Suprapubic skin (tissue), 4 donors: ENCODE measurements around the gene C2orf92. TPM values are rescaled to one million over a fixed set of nuclear protein-coding genes. Genes with fewer than 3 reads are reported as not detected.

ENCODE experiments used
- DNase-seq, 2 donors: peaks; one replicate each; pipeline ENCODE4 v3.0.0-alpha.2; 2019; ENCODE audit warnings: low spot score in 2 of 2
- H3K27ac ChIP-seq: fragments of 200-600 bp; sonication (generic); one replicate; pipeline ENCODE4 v1.5.1; 2019
- H3K27me3 ChIP-seq: fragments of 200-600 bp; sonication (generic); one replicate; pipeline ENCODE4 v1.5.1; 2019
- H3K36me3 ChIP-seq: fragments of 200-600 bp; sonication (generic); one replicate; pipeline ENCODE4 v1.5.1; 2019
- H3K4me1 ChIP-seq: fragments of 200-600 bp; sonication (generic); one replicate; pipeline ENCODE4 v1.5.1; 2019
- H3K4me3 ChIP-seq: fragments of 200-600 bp; sonication (generic); one replicate; pipeline ENCODE4 v1.5.1; 2019; ENCODE audit warnings: mild to moderate bottlenecking
- H3K9me3 ChIP-seq: fragments of 200-600 bp; sonication (generic); one replicate; pipeline ENCODE4 v1.5.1; 2019
- EP300 ChIP-seq: sonication (generic); formaldehyde crosslinking; IDR thresholded peaks from one replicate; pipeline ENCODE4 v1.6.1; 2017; ENCODE audit warnings: antibody characterized with exemption
- POLR2A ChIP-seq, 2 donors: fragments of 450-650 bp; IDR thresholded peaks; one replicate each; pipeline ENCODE4 v1.6.1; 2017; ENCODE audit warnings: antibody characterized with exemption in 2 of 2, mild to moderate bottlenecking in 2 of 2, moderate library complexity in 2 of 2
- POLR2AphosphoS5 ChIP-seq, 3 donors: sonication (generic); formaldehyde crosslinking; IDR thresholded peaks; one replicate each; pipeline ENCODE4 v1.6.1; 2017; ENCODE audit warnings: antibody characterized with exemption in 3 of 3
- WGBS: methylation state at CpG from one replicate; pipeline ENCODE4 v1.1.5; 2018; 5-methylcytosine and 5-hydroxymethylcytosine counted together
- total RNA-seq, 4 donors: library from RNA; depleted of rRNA; stranded (reverse); fragments of >200 nt; gene quantifications; one replicate each; pipeline ENCODE4 v1.1.0, GENCODE V29; 2016
- TF ChIP-seq, protein P1 (sequence below), 2 donors: fragments of 200-600 bp in 1 of 2; fragments of 450-650 bp in 1 of 2; sonication (generic) in 1 of 2; IDR thresholded peaks; one replicate each; pipeline ENCODE4 v1.5.1; 2016 to 2019; ENCODE audit warnings: antibody characterized with exemption in 2 of 2, mild to moderate bottlenecking in 1 of 2, moderate library complexity in 1 of 2

Gene C2orf92
- total RNA-seq, 4 donors from 2014 or later, result 4.5 to 45.7 (median 14.7) TPM

DNA sequence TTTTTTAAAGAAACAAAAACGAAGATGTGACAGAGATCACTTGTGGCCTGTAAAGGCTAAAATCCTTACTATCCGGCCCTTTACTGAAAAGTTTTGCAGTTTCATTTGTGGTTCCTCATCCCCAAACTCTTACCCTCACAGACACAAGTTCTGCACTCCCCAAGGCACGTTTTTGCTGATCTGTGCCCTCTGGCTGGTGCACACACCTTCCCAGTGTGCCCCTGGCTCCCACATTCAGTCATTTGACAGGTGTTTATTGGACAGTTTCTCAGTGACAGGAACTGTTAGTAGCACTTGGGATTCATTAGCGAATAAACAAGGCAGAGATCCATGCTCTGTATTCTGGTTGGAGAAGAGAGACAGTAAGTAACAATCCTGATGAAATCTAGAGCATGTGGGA lies 66.7 kb downstream of the C2orf92 start:
- Histone ChIP-seq H3K4me3 (no peak overlapping the region), H3K9me3 (no peaks in the 10 kb centered on the region), H3K4me1 (peaks cover 8% of the 10 kb centered on the region), H3K27me3 (no peaks in the 10 kb centered on the region), H3K27ac (no peak overlapping the region), H3K36me3 (no peaks in the 10 kb centered on the region)
- no peak for DNase-seq
- no peak for TF ChIP-seq POLR2AphosphoS5 (IDR thresholded peaks at IDR 0.05)
- TF ChIP-seq EP300, result no peak
- no peak for TF ChIP-seq POLR2A (IDR thresholded peaks at IDR 0.05)
- TF ChIP-seq, protein P1, sequence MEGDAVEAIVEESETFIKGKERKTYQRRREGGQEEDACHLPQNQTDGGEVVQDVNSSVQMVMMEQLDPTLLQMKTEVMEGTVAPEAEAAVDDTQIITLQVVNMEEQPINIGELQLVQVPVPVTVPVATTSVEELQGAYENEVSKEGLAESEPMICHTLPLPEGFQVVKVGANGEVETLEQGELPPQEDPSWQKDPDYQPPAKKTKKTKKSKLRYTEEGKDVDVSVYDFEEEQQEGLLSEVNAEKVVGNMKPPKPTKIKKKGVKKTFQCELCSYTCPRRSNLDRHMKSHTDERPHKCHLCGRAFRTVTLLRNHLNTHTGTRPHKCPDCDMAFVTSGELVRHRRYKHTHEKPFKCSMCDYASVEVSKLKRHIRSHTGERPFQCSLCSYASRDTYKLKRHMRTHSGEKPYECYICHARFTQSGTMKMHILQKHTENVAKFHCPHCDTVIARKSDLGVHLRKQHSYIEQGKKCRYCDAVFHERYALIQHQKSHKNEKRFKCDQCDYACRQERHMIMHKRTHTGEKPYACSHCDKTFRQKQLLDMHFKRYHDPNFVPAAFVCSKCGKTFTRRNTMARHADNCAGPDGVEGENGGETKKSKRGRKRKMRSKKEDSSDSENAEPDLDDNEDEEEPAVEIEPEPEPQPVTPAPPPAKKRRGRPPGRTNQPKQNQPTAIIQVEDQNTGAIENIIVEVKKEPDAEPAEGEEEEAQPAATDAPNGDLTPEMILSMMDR (IDR thresholded peaks at IDR 0.05), result no peak
- 69% methylated on average over 4 of the region's 4 CpGs for WGBS

DNA sequence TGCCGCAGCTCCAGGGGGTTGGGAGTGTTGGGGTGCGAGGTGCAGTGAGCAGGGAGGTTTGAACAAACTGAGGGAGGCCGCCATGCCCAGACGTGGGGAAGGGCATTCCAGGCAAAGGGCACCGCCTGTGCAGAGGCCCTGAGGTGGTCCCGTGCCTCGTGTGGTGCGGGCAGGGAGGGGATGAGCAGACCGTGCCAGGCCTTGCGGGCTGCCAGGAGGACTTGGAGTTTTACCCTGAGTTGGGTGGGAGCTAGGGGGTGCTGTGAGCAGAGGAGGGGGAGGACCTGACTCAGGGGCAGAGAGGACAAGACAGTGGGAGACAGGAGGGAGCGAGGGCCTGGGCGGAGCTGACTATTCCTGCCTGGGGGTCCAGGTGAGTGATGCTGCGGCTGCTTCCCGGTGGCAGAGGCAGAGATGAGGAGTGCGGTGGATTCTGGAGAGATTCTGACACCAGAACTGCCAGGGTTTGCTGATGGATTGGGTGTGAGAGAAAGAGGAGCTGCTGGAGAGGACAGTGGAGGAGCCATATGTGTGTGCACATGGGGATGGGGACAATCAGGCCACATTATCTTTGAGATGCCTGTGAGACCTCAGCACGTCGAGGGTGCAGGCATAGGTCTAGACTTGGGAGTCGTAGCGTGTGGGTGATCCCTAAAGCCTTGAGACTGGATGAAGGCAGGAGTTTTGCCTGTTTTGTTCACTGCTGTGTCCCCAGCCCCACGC lies 67.3 kb downstream of the C2orf92 start:
- H3K27me3 ChIP-seq, result no peaks in the 10 kb centered on the region
- no peaks in the 10 kb centered on the region for H3K9me3 ChIP-seq
- no peak overlapping the region for H3K27ac ChIP-seq
- no peaks in the 10 kb centered on the region for H3K36me3 ChIP-seq
- no peak for TF ChIP-seq EP300
- TF ChIP-seq, protein P1 (IDR thresholded peaks at IDR 0.05), result no peak
- TF ChIP-seq POLR2A (IDR thresholded peaks at IDR 0.05), result no peak
- no peak for TF ChIP-seq POLR2AphosphoS5 (IDR thresholded peaks at IDR 0.05)
- peaks cover 8% of the 10 kb centered on the region for H3K4me1 ChIP-seq
- DNase-seq, result peak in 1 of 2 donors; percentile 77
- H3K4me3 ChIP-seq, result no peak overlapping the region
- 84% methylated on average over 20 of the region's 20 CpGs for WGBS

DNA sequence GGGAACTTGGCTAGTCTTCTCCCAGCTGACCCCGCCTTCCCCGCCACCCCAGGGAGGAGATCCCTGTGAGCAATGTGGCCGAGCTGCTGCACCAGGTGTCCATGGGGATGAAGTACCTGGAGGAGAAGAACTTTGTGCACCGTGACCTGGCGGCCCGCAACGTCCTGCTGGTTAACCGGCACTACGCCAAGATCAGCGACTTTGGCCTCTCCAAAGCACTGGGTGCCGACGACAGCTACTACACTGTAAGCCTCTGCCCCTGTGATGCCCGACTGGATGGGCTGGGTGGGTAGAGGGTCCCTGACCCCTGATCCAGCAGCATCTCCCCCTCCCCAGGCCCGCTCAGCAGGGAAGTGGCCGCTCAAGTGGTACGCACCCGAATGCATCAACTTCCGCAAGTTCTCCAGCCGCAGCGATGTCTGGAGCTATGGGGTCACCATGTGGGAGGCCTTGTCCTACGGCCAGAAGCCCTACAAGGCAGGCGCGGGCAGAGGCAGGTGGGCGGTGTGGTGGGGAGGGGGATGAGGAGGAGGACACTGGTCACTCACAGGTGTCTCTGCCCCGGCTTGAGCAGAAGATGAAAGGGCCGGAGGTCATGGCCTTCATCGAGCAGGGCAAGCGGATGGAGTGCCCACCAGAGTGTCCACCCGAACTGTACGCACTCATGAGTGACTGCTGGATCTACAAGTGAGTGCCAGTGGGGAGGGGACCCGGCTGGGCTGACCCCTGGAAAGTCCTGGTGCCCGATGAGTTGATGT lies 68.1 kb downstream of the C2orf92 start:
- peak in 1 of 2 donors; percentile 74 for DNase-seq
- Histone ChIP-seq H3K4me3 (no peak overlapping the region), H3K27me3 (no peaks in the 10 kb centered on the region), H3K36me3 (no peaks in the 10 kb centered on the region), H3K27ac (no peak overlapping the region), H3K4me1 (peaks cover 8% of the 10 kb centered on the region), H3K9me3 (no peaks in the 10 kb centered on the region)
- TF ChIP-seq, protein P1 (IDR thresholded peaks at IDR 0.05), result no peak
- TF ChIP-seq EP300, result no peak
- TF ChIP-seq POLR2A (IDR thresholded peaks at IDR 0.05), result no peak
- TF ChIP-seq POLR2AphosphoS5 (IDR thresholded peaks at IDR 0.05), result no peak
- WGBS, result 94% methylated on average over 22 of the region's 32 CpGs

DNA sequence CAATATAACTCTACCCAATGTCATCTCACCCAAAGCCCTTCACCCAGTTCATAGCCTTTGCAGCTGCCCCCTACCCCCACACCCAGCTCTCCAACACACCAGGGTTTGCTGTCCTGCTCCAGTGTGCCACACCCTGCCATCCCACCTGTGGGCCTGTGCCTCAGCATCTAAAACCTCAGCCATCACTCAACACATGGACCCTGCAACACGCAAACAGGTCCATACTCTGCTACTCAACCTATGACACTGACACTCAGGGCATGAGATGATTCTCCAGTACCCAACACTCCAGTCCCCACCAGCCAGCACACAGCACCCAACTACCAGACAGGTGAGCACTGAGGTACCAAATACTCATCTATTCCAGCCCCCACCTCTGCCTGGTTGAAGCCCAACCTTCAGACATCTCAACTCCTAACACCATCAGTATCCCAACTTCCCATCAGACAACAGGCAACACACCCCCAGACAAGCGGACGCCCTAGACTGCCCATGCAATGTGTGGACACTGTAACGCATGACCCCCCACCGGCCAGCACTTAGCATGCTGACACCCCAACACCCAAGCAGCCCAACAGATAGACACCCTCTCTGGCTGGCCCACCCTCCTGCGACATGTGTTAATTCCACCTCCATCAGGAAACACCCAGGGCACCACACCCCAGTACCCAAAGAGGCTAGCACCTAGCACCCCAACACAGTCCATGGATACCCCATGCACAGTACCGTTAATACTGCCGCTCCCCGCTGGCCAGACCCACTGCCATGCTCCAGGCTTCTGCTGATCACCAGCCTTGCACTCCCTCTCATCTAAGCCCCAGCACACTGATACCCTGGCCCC lies 68.9 kb downstream of the C2orf92 start:
- peak in 1 of 2 donors; percentile 72 for DNase-seq

More for the DNA sequence above, 68.9 kb downstream of the C2orf92 start:
- Histone ChIP-seq H3K4me3 (no peak overlapping the region), H3K27ac (no peak overlapping the region), H3K36me3 (no peaks in the 10 kb centered on the region), H3K9me3 (no peaks in the 10 kb centered on the region), H3K4me1 (peaks cover 8% of the 10 kb centered on the region), H3K27me3 (no peaks in the 10 kb centered on the region)
- 93% methylated on average over 9 of the region's 9 CpGs for WGBS
- TF ChIP-seq POLR2AphosphoS5 (IDR thresholded peaks at IDR 0.05) (no peak), EP300 (no peak), POLR2A (IDR thresholded peaks at IDR 0.05) (no peak)
- TF ChIP-seq, protein P1 (IDR thresholded peaks at IDR 0.05), result no peak
